Neuronal stem cell (in vitro differentiated cells): ENCODE data around the gene TLL2.

Experiments used
- DNase-seq: peaks from one replicate; pipeline ENCODE4 v3.0.0-alpha.2; 2013; ENCODE audit warnings: low spot score
- H2AFZ ChIP-seq: one replicate; pipeline ENCODE4 v1.6.1; 2013; ENCODE audit warnings: mild to moderate bottlenecking, low read length, inconsistent platforms
- H2AK5ac ChIP-seq: 2 replicates; pipeline ENCODE4 v1.6.1; 2013; ENCODE audit warnings: low read depth, mild to moderate bottlenecking, inconsistent platforms, low read length, moderate library complexity, mixed read lengths
- H2BK120ac ChIP-seq: 2 replicates; pipeline ENCODE4 v1.6.1; 2013; ENCODE audit warnings: low read depth, mild to moderate bottlenecking, inconsistent platforms, low read length, moderate library complexity, mixed read lengths
- H2BK12ac ChIP-seq: one replicate; pipeline ENCODE4 v1.6.1; 2013; ENCODE audit warnings: low read length, inconsistent platforms
- H2BK15ac ChIP-seq: 2 replicates; pipeline ENCODE4 v1.6.1; 2013; ENCODE audit warnings: mild to moderate bottlenecking, low read length, inconsistent platforms, mixed read lengths
- H2BK5ac ChIP-seq: one replicate; pipeline ENCODE4 v1.6.1; 2013; ENCODE audit warnings: inconsistent platforms, mild to moderate bottlenecking, low read length, moderate library complexity
- H3K14ac ChIP-seq: one replicate; pipeline ENCODE4 v1.6.1; 2013; ENCODE audit warnings: low read length, inconsistent platforms
- H3K18ac ChIP-seq: 2 replicates; pipeline ENCODE4 v1.6.1; 2013; ENCODE audit warnings: low read length, inconsistent platforms
- H3K23ac ChIP-seq: 2 replicates; pipeline ENCODE4 v1.6.1; 2013; ENCODE audit warnings: low read depth, mild to moderate bottlenecking, mixed read lengths, low read length, inconsistent platforms; ENCODE audit not compliant: poor library complexity
- H3K27ac ChIP-seq: replicated peaks from 3 replicates; pipeline ENCODE4 v1.5.1; 2013; ENCODE audit warnings: low read length, inconsistent platforms
- H3K27me3 ChIP-seq, 3 experiments: 2 replicates each; pipeline ENCODE4 v1.6.1; 2013; ENCODE audit warnings: low read length in 3 of 3, mild to moderate bottlenecking in 2 of 3, inconsistent platforms in 1 of 3, low read depth in 1 of 3, mixed read lengths in 1 of 3, moderate library complexity in 1 of 3; ENCODE audit not compliant: control insufficient read depth in 3 of 3, insufficient read depth in 3 of 3
- H3K36me3 ChIP-seq, 2 donors: replicated peaks in 1 of 2; 2 replicates each; pipeline ENCODE4 v1.6.1; 2013; ENCODE audit warnings: low read length in 2 of 2; ENCODE audit not compliant: control insufficient read depth in 2 of 2, insufficient read depth in 2 of 2
- H3K4ac ChIP-seq: 2 replicates; pipeline ENCODE4 v1.6.1; 2013; ENCODE audit warnings: inconsistent platforms, mild to moderate bottlenecking, low read length, moderate library complexity
- H3K4me1 ChIP-seq, 2 donors: 1 replicate in 1 of 2; 2 replicates in 1 of 2; pipeline ENCODE4 v1.6.1; 2013; ENCODE audit warnings: low read length in 2 of 2, low read depth in 1 of 2; ENCODE audit not compliant: control insufficient read depth in 2 of 2, insufficient read depth in 1 of 2
- H3K4me2 ChIP-seq: one replicate; pipeline ENCODE4 v1.6.1; 2013; ENCODE audit warnings: mild to moderate bottlenecking, low read length, inconsistent platforms; ENCODE audit not compliant: insufficient read depth, poor library complexity, severe bottlenecking
- H3K4me3 ChIP-seq, 2 donors: 2 replicates each; pipeline ENCODE4 v1.5.1; 2013; ENCODE audit warnings: low read length in 2 of 2, mild to moderate bottlenecking in 2 of 2, inconsistent platforms in 1 of 2, moderate library complexity in 1 of 2
- H3K79me1 ChIP-seq: one replicate; pipeline ENCODE4 v1.6.1; 2013; ENCODE audit warnings: low read depth, mild to moderate bottlenecking, inconsistent platforms, low read length, moderate library complexity
- H3K9ac ChIP-seq: one replicate; pipeline ENCODE4 v1.6.1; 2013; ENCODE audit warnings: mild to moderate bottlenecking, low read depth, low read length, inconsistent platforms; ENCODE audit not compliant: poor library complexity
- H3K9me3 ChIP-seq, 2 donors: replicated peaks in 1 of 2; 2 replicates each; pipeline versions ENCODE3 to v1.6.1; 2013; ENCODE audit warnings: low read length in 2 of 2, mild to moderate bottlenecking in 2 of 2, inconsistent platforms in 1 of 2, low read depth in 1 of 2, mixed read lengths in 1 of 2, moderate library complexity in 1 of 2; ENCODE audit not compliant: control insufficient read depth in 2 of 2, insufficient read depth in 1 of 2
- H4K8ac ChIP-seq: one replicate; pipeline ENCODE4 v1.6.1; 2013; ENCODE audit warnings: low read depth, mild to moderate bottlenecking, inconsistent platforms, low read length, moderate library complexity
- H4K91ac ChIP-seq: one replicate; pipeline ENCODE4 v1.6.1; 2013; ENCODE audit warnings: low read length, low read depth, mild to moderate bottlenecking, inconsistent platforms; ENCODE audit not compliant: poor library complexity
- WGBS, 2 donors: extraction: QIAGEN DNeasy Blood & Tissue Kit; methylation state at CpG; one replicate each; pipeline ENCODE4 v1.1.7; 2013; ENCODE audit warnings: missing lambda C conversion rate in 2 of 2, mixed read lengths in 1 of 2; ENCODE audit not compliant: insufficient read length in 2 of 2, insufficient replicate concordance in 1 of 2; ENCODE audit errors: extremely low coverage in 2 of 2; 5-methylcytosine and 5-hydroxymethylcytosine counted together

TLL2 gene

GRCh38 chr10:96322275-96322674 is 191.5 kb downstream of the TLL2 start:
- Histone ChIP-seq H3K79me1 (no peaks in the 10 kb centered on the region), H3K4me1 (no peaks in the 10 kb centered on the region), H2BK5ac (no peak overlapping the region), H2BK120ac (no peak overlapping the region), H4K91ac (no peak overlapping the region), H3K4ac (no peak overlapping the region), H3K27ac (no peak overlapping the region), H3K36me3 (no peaks in the 10 kb centered on the region), H3K4me3 (no peak overlapping the region), H3K23ac (no peak overlapping the region), H3K9me3 (no peaks in the 10 kb centered on the region), H3K27me3 (no peaks in the 10 kb centered on the region), H3K18ac (no peak overlapping the region), H4K8ac (no peak overlapping the region), H2AFZ (no peak overlapping the region), H3K14ac (no peak overlapping the region), H2BK12ac (no peak overlapping the region), H3K4me2 (no peak overlapping the region), H2BK15ac (no peak overlapping the region), H3K9ac (no peak overlapping the region), H2AK5ac (no peak overlapping the region)
- WGBS, 2 donors, result no CpG with 5 or more reads among the region's 1 CpG
- no peak for DNase-seq

DNA sequence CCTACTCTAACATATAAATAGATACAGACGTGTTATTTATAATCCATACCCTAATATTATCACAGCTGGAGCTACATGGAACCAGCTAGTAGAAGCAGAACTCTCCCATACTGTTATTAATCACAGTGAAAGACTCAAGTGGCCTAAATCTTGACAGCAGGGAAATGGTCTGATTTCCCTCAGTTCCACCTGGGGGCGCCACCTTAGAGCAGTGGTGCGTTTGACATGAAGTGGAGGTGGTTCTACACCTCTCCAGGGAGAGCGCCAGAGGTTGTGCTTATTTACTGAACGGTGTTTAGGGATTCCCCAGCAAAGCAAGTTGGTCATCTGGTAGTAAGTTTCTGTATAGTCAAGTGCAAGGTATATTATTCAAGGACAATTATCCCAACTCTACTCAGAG is 191.9 kb downstream of the TLL2 start:
- Histone ChIP-seq H4K91ac (no peak overlapping the region), H3K27ac (no peak overlapping the region), H2BK15ac (no peak overlapping the region), H3K36me3 (no peaks in the 10 kb centered on the region), H3K4me3 (no peak overlapping the region), H2BK12ac (no peak overlapping the region), H3K14ac (no peak overlapping the region), H3K9me3 (no peaks in the 10 kb centered on the region), H2AK5ac (no peak overlapping the region), H3K18ac (no peak overlapping the region), H3K79me1 (no peaks in the 10 kb centered on the region), H3K9ac (no peak overlapping the region), H4K8ac (no peak overlapping the region), H2BK5ac (no peak overlapping the region), H2BK120ac (no peak overlapping the region), H3K4me1 (no peaks in the 10 kb centered on the region), H3K4ac (no peak overlapping the region), H3K27me3 (no peaks in the 10 kb centered on the region), H2AFZ (no peak overlapping the region), H3K23ac (no peak overlapping the region), H3K4me2 (no peak overlapping the region)
- DNase-seq, result no peak
- WGBS, 2 donors, result no CpG with 5 or more reads among the region's 5 CpGs

GRCh38 chr10:96319754-96320474 is 193.8 kb downstream of the TLL2 start:
- Histone ChIP-seq H3K79me1 (no peaks in the 10 kb centered on the region), H4K8ac (no peak overlapping the region), H3K23ac (no peak overlapping the region), H3K18ac (no peak overlapping the region), H3K4me2 (no peak overlapping the region), H3K4me1 (no peaks in the 10 kb centered on the region), H2BK5ac (no peak overlapping the region), H3K27ac (no peak overlapping the region), H2AK5ac (no peak overlapping the region), H2BK15ac (no peak overlapping the region), H2AFZ (no peak overlapping the region), H3K9ac (no peak overlapping the region), H4K91ac (no peak overlapping the region), H2BK120ac (no peak overlapping the region), H3K4me3 (no peak overlapping the region), H3K9me3 (no peaks in the 10 kb centered on the region), H2BK12ac (no peak overlapping the region), H3K36me3 (no peaks in the 10 kb centered on the region), H3K4ac (no peak overlapping the region), H3K27me3 (no peaks in the 10 kb centered on the region), H3K14ac (no peak overlapping the region)
- DNase-seq, result no peak
- whole genome bisulfite sequencing, 2 donors, result no CpG with 5 or more reads among the region's 3 CpGs

- Histone ChIP-seq H3K4ac (no peak overlapping the region), H4K8ac (no peak overlapping the region), H2BK5ac (no peak overlapping the region), H3K14ac (no peak overlapping the region), H2AFZ (no peak overlapping the region), H3K4me2 (no peak overlapping the region), H3K79me1 (no peaks in the 10 kb centered on the region), H3K9me3 (no peaks in the 10 kb centered on the region), H3K9ac (no peak overlapping the region), H2AK5ac (no peak overlapping the region), H3K27me3 (no peaks in the 10 kb centered on the region), H3K23ac (no peak overlapping the region), H3K4me3 (no peak overlapping the region), H2BK12ac (no peak overlapping the region), H3K18ac (no peak overlapping the region), H2BK15ac (no peak overlapping the region), H4K91ac (no peak overlapping the region), H3K4me1 (no peaks in the 10 kb centered on the region), H2BK120ac (no peak overlapping the region), H3K36me3 (no peaks in the 10 kb centered on the region), H3K27ac (no peak overlapping the region)
- no CpG with 5 or more reads among the region's 4 CpGs for WGBS, 2 donors
- no peak for DNase-seq
Observed at GRCh38 chr10:96317067-96317833, 196.5 kb downstream of the TLL2 start.
